K562 (cell line): Measurements from ENCODE around the gene RAB26. TPM values are rescaled to one million over a fixed set of nuclear protein-coding genes. Genes with fewer than 3 reads are reported as not detected.
A peak's percentile ranks its signal among the peaks of the same experiment; 100 is the strongest.

Experiments
- CCNT2 ChIP-seq: IDR thresholded peaks from 2 replicates; pipeline ENCODE4 v1.6.1; 2011; ENCODE audit warnings: borderline replicate concordance, low read depth, mild to moderate bottlenecking, moderate library complexity, mixed read lengths, low read length; ENCODE audit not compliant: insufficient read length; ENCODE audit errors: extremely low read depth
- CEBPB ChIP-seq: fragments of 450-650 bp; IDR thresholded peaks from 2 replicates; pipeline ENCODE4 v1.6.1; 2016; ENCODE audit warnings: missing genetic modification characterization, missing compliant biosample characterization
- CREBBP ChIP-seq: IDR thresholded peaks from one replicate; pipeline ENCODE4 v1.6.1; 2012; ENCODE audit warnings: low read depth, mild to moderate bottlenecking, control low read depth, inconsistent platforms, low read length
- CTBP1 ChIP-seq: fragments of 450-650 bp; IDR thresholded peaks from 2 replicates; pipeline ENCODE4 v1.6.1; 2016; ENCODE audit warnings: borderline replicate concordance
- GABPB1 ChIP-seq: sonication (generic); formaldehyde crosslinking; IDR thresholded peaks from 2 replicates; pipeline ENCODE4 v1.8.0; 2022; ENCODE audit warnings: mild to moderate bottlenecking, missing genetic modification reagents
- KAT2B ChIP-seq: IDR thresholded peaks from one replicate; pipeline ENCODE4 v1.6.1; 2012; ENCODE audit warnings: low read depth, mild to moderate bottlenecking, control low read depth, inconsistent platforms, low read length, moderate library complexity
- MEF2D ChIP-seq: conservative IDR thresholded peaks from 2 replicates; pipeline ENCODE4 v1.6.1; 2016; ENCODE audit warnings: low read depth, missing genetic modification characterization, missing compliant biosample characterization
- NFYB ChIP-seq: IDR thresholded peaks from 2 replicates; pipeline ENCODE4 v1.6.1; 2011; ENCODE audit warnings: mild to moderate bottlenecking, moderate library complexity; ENCODE audit not compliant: insufficient read length; ENCODE audit errors: extremely low read depth
- RBM17 ChIP-seq: fragments of 200-400 bp; formaldehyde crosslinking; IDR thresholded peaks from 2 replicates; pipeline ENCODE4 v1.6.1; 2017; ENCODE audit warnings: low read depth, mild to moderate bottlenecking, low read length, borderline replicate concordance
- SAFB ChIP-seq: fragments of 200-400 bp; formaldehyde crosslinking; IDR thresholded peaks from 2 replicates; pipeline ENCODE4 v1.6.1; 2017; ENCODE audit warnings: low read depth, low read length, borderline replicate concordance
- SMAD4 ChIP-seq: fragments of 250-450 bp; sonication (Bioruptor Pico); conservative IDR thresholded peaks from 2 replicates; pipeline ENCODE4 v1.8.0; 2021; ENCODE audit warnings: inconsistent platforms, mild to moderate bottlenecking, moderate library complexity
- SMARCA5 ChIP-seq: fragments of 450-650 bp; IDR thresholded peaks from 2 replicates; pipeline ENCODE4 v1.6.1; 2016
- SRSF3 ChIP-seq: fragments of 200-400 bp; formaldehyde crosslinking; IDR thresholded peaks from 2 replicates; pipeline ENCODE4 v1.6.1; 2016; ENCODE audit warnings: mild to moderate bottlenecking, low read length, moderate library complexity; ENCODE audit not compliant: insufficient read depth
- TBL1XR1 ChIP-seq, 2 experiments: IDR thresholded peaks; 2 replicates each; pipeline ENCODE4 v1.6.1; 2012; ENCODE audit warnings: improper control_type of control experiment in 2 of 2, low read length in 2 of 2, mild to moderate bottlenecking in 1 of 2
- TBP ChIP-seq: optimal IDR thresholded peaks from 2 replicates; pipeline ENCODE3; 2011; ENCODE audit warnings: low read depth, low read length, improper control_type of control experiment
- ZNF174 ChIP-seq: fragments of 250-450 bp; sonication (Bioruptor Pico); IDR thresholded peaks from 2 replicates; pipeline ENCODE4 v1.4.0; 2020; ENCODE audit warnings: mild to moderate bottlenecking
- ZNF384 ChIP-seq: IDR thresholded peaks from 2 replicates; pipeline ENCODE4 v1.6.1; 2012; ENCODE audit warnings: low read depth, low read length, improper control_type of control experiment
- polyA plus RNA-seq, 8 experiments: library from polyadenylated mRNA; depleted of rRNA in 4 of 8; stranded (reverse) in 5 of 8; unstranded in 3 of 8; fragments of >200 nt; fragmentation: Nextera tagmentation in 2 of 8; fragmentation: Illumina TruSeq in 1 of 8; extraction: Ambion mirVana in 2 of 8; extraction: Trizol in 1 of 8; gene quantifications; 2 replicates each; pipeline versions ENCODE4 v1.2.1 to v1.2.3, GENCODE V29; 2011 to 2014; ENCODE audit warnings: inconsistent platforms in 1 of 8, missing spikeins in 1 of 8
- total RNA-seq, 7 experiments: library from RNA; depleted of rRNA in 6 of 7; stranded (reverse); fragments of >200 nt in 6 of 7; fragmentation: Illumina TruSeq in 2 of 7; extraction: Trizol in 2 of 7; gene quantifications; 2 replicates each; pipeline versions ENCODE4 v1.2.1 to v1.2.3, GENCODE V29; 2011 to 2021; ENCODE audit warnings: low replicate concordance in 1 of 7
- TF ChIP-seq, protein P1 (sequence below): fragments of 450-650 bp; IDR thresholded peaks from 2 replicates; pipeline ENCODE4 v1.7.1; 2018; ENCODE audit warnings: mild to moderate bottlenecking, low read depth; ENCODE audit not compliant: partially characterized antibody
- TF ChIP-seq, protein P2 (sequence below): sonication (generic); formaldehyde crosslinking; IDR thresholded peaks from 2 replicates; pipeline ENCODE4 v1.5.0; 2020; ENCODE audit warnings: missing genetic modification reagents
- TF ChIP-seq, protein P3 (sequence below): fragments of 450-650 bp; IDR thresholded peaks from 2 replicates; pipeline ENCODE4 v1.6.1; 2014; ENCODE audit warnings: low read depth, mild to moderate bottlenecking, moderate library complexity, borderline replicate concordance
- TF ChIP-seq, protein P4 (sequence below): fragments of 450-650 bp; IDR thresholded peaks from 2 replicates; pipeline ENCODE4 v1.6.1; 2017; ENCODE audit warnings: mild to moderate bottlenecking, moderate library complexity

Gene RAB26
- total and polyA plus RNA-seq, 9 of the 15 experiments (the other 6 are each of a cell fraction or from before 2014, with no cell fraction given): 0.25 to 6.1 (median 2.1) TPM

DNA sequence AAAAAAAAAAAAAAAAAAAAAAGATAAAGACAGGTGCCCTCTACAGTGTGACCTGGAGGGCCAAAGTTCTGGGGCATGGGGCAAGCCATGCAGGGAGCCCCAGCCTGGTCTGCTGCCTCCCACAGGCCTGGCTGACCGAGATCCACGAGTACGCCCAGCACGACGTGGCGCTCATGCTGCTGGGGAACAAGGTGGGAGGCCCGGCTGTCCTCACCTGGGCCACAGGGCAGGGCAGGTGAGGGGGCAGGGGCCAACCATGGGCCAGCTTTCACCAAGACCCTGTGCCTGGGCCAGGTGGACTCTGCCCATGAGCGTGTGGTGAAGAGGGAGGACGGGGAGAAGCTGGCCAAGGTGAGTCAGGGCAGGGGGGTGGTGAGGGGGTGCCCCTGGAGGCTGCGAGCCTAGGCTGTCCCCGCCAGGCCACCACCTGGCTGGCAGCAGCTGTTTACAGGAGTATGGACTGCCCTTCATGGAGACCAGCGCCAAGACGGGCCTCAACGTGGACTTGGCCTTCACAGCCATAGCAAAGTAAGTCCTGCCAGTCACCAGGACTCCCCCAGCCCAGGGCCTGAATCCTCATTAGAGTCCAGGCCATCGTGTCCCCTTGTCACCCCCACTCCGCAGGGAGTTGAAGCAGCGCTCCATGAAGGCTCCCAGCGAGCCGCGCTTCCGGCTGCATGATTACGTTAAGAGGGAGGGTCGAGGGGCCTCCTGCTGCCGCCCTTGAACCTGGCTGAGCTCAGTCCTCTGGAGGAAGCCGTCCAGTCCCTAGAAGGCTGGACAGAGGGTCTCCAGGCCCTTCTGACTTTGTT lies 4.5 kb downstream of the RAB26 start (continued):
- TF ChIP-seq, protein P1, sequence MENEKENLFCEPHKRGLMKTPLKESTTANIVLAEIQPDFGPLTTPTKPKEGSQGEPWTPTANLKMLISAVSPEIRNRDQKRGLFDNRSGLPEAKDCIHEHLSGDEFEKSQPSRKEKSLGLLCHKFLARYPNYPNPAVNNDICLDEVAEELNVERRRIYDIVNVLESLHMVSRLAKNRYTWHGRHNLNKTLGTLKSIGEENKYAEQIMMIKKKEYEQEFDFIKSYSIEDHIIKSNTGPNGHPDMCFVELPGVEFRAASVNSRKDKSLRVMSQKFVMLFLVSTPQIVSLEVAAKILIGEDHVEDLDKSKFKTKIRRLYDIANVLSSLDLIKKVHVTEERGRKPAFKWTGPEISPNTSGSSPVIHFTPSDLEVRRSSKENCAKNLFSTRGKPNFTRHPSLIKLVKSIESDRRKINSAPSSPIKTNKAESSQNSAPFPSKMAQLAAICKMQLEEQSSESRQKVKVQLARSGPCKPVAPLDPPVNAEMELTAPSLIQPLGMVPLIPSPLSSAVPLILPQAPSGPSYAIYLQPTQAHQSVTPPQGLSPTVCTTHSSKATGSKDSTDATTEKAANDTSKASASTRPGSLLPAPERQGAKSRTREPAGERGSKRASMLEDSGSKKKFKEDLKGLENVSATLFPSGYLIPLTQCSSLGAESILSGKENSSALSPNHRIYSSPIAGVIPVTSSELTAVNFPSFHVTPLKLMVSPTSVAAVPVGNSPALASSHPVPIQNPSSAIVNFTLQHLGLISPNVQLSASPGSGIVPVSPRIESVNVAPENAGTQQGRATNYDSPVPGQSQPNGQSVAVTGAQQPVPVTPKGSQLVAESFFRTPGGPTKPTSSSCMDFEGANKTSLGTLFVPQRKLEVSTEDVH: no peak
- TF ChIP-seq NFYB (no peak), CEBPB (tag) (no peak), RBM17 (no peak), TBL1XR1 (IDR thresholded peaks at IDR 0.05; ENCODE audit: low read length in 2 of 2) (no peak), SAFB (no peak), ZNF174 (no peak), TBP (no peak), SRSF3 (no peak), CREBBP (no peak), MEF2D (tag) (no peak), CCNT2 (peak; percentile 21), ZNF384 (peak; percentile 86), KAT2B (no peak), CTBP1 (peak; percentile 15; the same call in 1 of the 2 replicates), SMAD4 (CRISPR knock-in tag) (0 out of 2 replicates have a peak, but pooled peaks have one; percentile 29), SMARCA5 (no peak), GABPB1 (CRISPR knock-in tag) (no peak; the same call in 1 of the 2 replicates)
- TF ChIP-seq, protein P2, sequence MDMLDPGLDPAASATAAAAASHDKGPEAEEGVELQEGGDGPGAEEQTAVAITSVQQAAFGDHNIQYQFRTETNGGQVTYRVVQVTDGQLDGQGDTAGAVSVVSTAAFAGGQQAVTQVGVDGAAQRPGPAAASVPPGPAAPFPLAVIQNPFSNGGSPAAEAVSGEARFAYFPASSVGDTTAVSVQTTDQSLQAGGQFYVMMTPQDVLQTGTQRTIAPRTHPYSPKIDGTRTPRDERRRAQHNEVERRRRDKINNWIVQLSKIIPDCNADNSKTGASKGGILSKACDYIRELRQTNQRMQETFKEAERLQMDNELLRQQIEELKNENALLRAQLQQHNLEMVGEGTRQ: no peak
- TF ChIP-seq, protein P3, sequence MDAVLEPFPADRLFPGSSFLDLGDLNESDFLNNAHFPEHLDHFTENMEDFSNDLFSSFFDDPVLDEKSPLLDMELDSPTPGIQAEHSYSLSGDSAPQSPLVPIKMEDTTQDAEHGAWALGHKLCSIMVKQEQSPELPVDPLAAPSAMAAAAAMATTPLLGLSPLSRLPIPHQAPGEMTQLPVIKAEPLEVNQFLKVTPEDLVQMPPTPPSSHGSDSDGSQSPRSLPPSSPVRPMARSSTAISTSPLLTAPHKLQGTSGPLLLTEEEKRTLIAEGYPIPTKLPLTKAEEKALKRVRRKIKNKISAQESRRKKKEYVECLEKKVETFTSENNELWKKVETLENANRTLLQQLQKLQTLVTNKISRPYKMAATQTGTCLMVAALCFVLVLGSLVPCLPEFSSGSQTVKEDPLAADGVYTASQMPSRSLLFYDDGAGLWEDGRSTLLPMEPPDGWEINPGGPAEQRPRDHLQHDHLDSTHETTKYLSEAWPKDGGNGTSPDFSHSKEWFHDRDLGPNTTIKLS: peak; percentile 78
- TF ChIP-seq, protein P4, sequence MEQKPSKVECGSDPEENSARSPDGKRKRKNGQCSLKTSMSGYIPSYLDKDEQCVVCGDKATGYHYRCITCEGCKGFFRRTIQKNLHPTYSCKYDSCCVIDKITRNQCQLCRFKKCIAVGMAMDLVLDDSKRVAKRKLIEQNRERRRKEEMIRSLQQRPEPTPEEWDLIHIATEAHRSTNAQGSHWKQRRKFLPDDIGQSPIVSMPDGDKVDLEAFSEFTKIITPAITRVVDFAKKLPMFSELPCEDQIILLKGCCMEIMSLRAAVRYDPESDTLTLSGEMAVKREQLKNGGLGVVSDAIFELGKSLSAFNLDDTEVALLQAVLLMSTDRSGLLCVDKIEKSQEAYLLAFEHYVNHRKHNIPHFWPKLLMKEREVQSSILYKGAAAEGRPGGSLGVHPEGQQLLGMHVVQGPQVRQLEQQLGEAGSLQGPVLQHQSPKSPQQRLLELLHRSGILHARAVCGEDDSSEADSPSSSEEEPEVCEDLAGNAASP: no peak
